MCF 10A (cell line): Measurements from ENCODE around the gene MB21D2. TPM values are rescaled to one million over a fixed set of nuclear protein-coding genes. Genes with fewer than 3 reads are reported as not detected.
"Not testable (repeated sequence)": the region's sequence is repeated elsewhere in the genome, so short reads cannot be mapped to it uniquely, and the experiment has no call there.

Experiments
- BruUV-seq: library from RNA; stranded (reverse); fragments of 400-500 nt; replicated peaks from 2 replicates; lab custom pipeline; 2021; lab: Mats Ljungman, UMichigan
- CTCF ChIA-PET: fragments of 300-600 bp; sonication (Branson Sonifier 250); formaldehyde crosslinking; extraction: SDS; loops from one replicate; lab custom pipeline; 2021; ENCODE audit warnings: antibody characterized with exemption, inconsistent platforms; lab: Yijun Ruan, JAX
- POLR2A ChIA-PET: fragments of 300-600, 350-650 bp; sonication (Branson Sonifier 250); formaldehyde crosslinking; extraction: SDS; loops from one replicate; lab custom pipeline; 2020; ENCODE audit warnings: antibody characterized with exemption, inconsistent platforms; lab: Yijun Ruan, JAX
- DNase-seq: peaks from one replicate; pipeline ENCODE4 v3.0.0-alpha.2; 2018; ENCODE audit not compliant: unreplicated experiment
- H3K27ac Mint-ChIP-seq: one replicate; pipeline ENCODE4 v1.8.0; 2022; ENCODE audit warnings: mild to moderate bottlenecking, low read depth, mixed read lengths; ENCODE audit not compliant: unreplicated experiment
- H3K27me3 Mint-ChIP-seq: one replicate; pipeline ENCODE4 v1.8.0; 2022; ENCODE audit warnings: mixed read lengths; ENCODE audit not compliant: insufficient read depth, unreplicated experiment
- H3K36me3 Mint-ChIP-seq: one replicate; pipeline ENCODE4 v1.8.0; 2022; ENCODE audit warnings: mild to moderate bottlenecking, moderate library complexity, mixed read lengths; ENCODE audit not compliant: insufficient read depth, unreplicated experiment
- H3K4me1 Mint-ChIP-seq: one replicate; pipeline ENCODE4 v1.8.0; 2022; ENCODE audit warnings: mixed read lengths; ENCODE audit not compliant: insufficient read depth, unreplicated experiment
- H3K4me3 Mint-ChIP-seq: one replicate; pipeline ENCODE4 v1.8.0; 2022; ENCODE audit warnings: mild to moderate bottlenecking, moderate library complexity, mixed read lengths; ENCODE audit not compliant: unreplicated experiment
- H3K9me3 Mint-ChIP-seq: one replicate; pipeline ENCODE4 v1.8.0; 2022; ENCODE audit warnings: mixed read lengths; ENCODE audit not compliant: unreplicated experiment
- intact Hi-C: fragments of 100-400 bp; cut with micrococcal nuclease; formaldehyde crosslinking; loops from 2 replicates; pipeline ENCODE4 v1.14.1; 2022
- total RNA-seq: library from RNA; stranded (reverse); gene quantifications from 2 replicates; pipeline ENCODE4 v1.2.3, GENCODE V29; 2022
- TF ChIP-seq, protein P1 (sequence below): fragments of 200-600 bp; IDR thresholded peaks from one replicate; pipeline ENCODE4 v1.8.0; 2022; ENCODE audit warnings: antibody characterized with exemption, mild to moderate bottlenecking; ENCODE audit not compliant: unreplicated experiment

MB21D2 gene
- total RNA-seq, 1 experiment from 2014 or later = 4.4 TPM

DNA sequence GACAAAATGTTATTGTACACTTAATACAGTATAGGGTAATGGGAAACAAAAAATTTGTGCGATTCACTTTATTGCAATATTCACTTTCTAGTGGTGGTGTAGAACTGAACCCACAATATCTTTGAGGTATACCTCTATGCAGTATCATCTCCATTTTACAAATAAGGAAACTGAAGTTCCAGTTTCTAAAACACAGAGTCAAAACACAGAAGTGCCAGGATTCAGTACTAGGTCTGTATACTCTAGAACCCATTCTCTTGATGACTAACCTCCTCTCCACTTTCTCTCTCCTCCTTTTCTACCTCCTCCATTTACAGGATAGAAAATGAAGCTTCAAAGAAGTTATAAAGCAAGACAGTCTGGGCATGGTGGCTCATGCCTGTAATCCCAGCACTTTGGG, 62.2 kb downstream of the MB21D2 start:
- ChIA-PET CTCF (no interaction called here), POLR2A (no interaction called here)
- TF ChIP-seq, protein P1, sequence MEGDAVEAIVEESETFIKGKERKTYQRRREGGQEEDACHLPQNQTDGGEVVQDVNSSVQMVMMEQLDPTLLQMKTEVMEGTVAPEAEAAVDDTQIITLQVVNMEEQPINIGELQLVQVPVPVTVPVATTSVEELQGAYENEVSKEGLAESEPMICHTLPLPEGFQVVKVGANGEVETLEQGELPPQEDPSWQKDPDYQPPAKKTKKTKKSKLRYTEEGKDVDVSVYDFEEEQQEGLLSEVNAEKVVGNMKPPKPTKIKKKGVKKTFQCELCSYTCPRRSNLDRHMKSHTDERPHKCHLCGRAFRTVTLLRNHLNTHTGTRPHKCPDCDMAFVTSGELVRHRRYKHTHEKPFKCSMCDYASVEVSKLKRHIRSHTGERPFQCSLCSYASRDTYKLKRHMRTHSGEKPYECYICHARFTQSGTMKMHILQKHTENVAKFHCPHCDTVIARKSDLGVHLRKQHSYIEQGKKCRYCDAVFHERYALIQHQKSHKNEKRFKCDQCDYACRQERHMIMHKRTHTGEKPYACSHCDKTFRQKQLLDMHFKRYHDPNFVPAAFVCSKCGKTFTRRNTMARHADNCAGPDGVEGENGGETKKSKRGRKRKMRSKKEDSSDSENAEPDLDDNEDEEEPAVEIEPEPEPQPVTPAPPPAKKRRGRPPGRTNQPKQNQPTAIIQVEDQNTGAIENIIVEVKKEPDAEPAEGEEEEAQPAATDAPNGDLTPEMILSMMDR = no peak
- DNase-seq = no peak
- peaks cover 19% of the 10 kb centered on the region for H3K27me3 Mint-ChIP-seq
- H3K36me3 Mint-ChIP-seq = no peaks in the 10 kb centered on the region
- peaks cover 19% of the 10 kb centered on the region for H3K4me1 Mint-ChIP-seq
- no peak overlapping the region for H3K27ac Mint-ChIP-seq
- no peaks in the 10 kb centered on the region for H3K9me3 Mint-ChIP-seq
- H3K4me3 Mint-ChIP-seq = no peak overlapping the region
- intact Hi-C loops = no loop called here
- no TSS peak for BruUV-seq

DNA sequence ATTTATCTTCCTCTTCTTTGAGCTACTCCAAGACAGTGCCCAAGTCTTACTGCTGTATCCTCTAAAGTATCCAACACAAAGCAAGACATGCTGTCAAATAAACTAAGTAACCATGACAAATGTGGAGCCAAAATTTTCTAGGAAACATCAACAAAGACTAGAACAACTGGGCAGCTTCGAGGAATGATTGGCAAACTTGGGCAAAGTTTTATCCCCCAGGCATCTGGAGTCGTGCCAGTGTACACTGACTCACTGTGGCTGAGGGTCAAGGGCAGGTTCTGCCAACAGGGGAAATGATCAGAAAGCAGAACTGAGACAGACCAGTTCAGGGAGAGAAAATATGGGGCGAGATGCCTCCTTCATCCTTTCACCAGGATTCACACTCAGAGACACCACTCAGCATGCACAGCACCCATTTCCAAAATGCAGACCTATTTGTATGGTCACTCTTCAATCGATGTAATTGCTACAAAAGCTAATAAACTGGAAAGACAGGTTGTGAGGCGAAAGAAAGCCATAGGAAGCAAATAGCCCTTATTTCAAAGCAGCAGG, 65.8 kb downstream of the MB21D2 start:
- BruUV-seq = no TSS peak
- Mint-ChIP-seq H3K9me3 (no peaks in the 10 kb centered on the region), H3K27me3 (peaks cover 19% of the 10 kb centered on the region), H3K4me1 (peaks cover 23% of the 10 kb centered on the region), H3K27ac (no peak overlapping the region), H3K36me3 (no peaks in the 10 kb centered on the region), H3K4me3 (peak overlapping the region; percentile 19)
- TF ChIP-seq, protein P1 = no peak
- CTCF ChIA-PET = interaction anchor here (0.6 to 1.4 kb wide), 4 partner anchors 35 to 267 kb away, joined by 3 to 4 read pairs (median 3); no protein-coding TSS in a partner anchor
- intact Hi-C loops = loop anchor here (1.0 to 2.0 kb wide), 3 partner anchors 27 to 64 kb away; no protein-coding TSS in a partner anchor
- DNase-seq = peak; percentile 98
- POLR2A ChIA-PET = interaction anchor here (0.6 to 3.7 kb wide), 15 partner anchors 9 to 105 kb away, joined by 3 to 29 read pairs (median 3); partner anchors contain the start of gene MB21D2

DNA sequence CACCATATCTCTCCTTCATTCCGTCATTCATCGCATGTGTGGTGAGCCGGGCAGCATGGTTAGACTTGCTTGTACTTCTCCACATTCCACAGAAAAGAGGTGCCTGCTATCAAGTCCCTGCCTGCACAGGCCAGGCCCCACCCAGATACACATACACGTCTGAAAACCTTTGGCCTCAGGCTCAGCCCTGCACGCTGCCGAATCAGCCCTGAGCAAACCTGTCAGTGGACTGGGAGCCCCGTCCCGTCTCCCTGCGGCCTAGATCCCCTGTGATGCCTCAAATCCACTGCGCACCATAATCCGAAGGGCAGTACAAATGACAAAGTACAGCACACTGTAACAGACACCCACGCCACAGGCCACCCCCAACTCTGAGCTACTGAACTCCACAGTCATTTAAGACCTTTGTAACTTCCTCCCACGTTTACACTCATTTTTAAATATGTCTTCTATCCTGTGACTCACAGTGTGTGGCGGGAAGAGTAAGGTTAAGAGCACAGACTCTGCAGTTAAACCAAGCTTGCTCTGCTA, 67.1 kb downstream of the MB21D2 start:
- POLR2A ChIA-PET = interaction anchor here (0.6 to 3.7 kb wide), 14 partner anchors 10 to 743 kb away, joined by 3 to 29 read pairs (median 4); partner anchors contain the start of gene MB21D2
- peak overlapping the region; percentile 52 for H3K27ac Mint-ChIP-seq
- DNase-seq = peak; percentile 76
- intact Hi-C loops = loop anchor here (1.0 to 2.0 kb wide), 3 partner anchors 28 to 42 kb away; no protein-coding TSS in a partner anchor
- TF ChIP-seq, protein P1 = no peak
- peak overlapping the region; percentile 49 for H3K4me3 Mint-ChIP-seq
- no peaks in the 10 kb centered on the region for H3K9me3 Mint-ChIP-seq
- H3K36me3 Mint-ChIP-seq = no peaks in the 10 kb centered on the region
- peaks cover 19% of the 10 kb centered on the region for H3K27me3 Mint-ChIP-seq
- CTCF ChIA-PET = interaction anchor here (0.7 to 1.4 kb wide), 5 partner anchors 29 to 191 kb away, joined by 3 to 5 read pairs (median 3); no protein-coding TSS in a partner anchor
- BruUV-seq = no TSS peak
- H3K4me1 Mint-ChIP-seq = peaks cover 29% of the 10 kb centered on the region

DNA sequence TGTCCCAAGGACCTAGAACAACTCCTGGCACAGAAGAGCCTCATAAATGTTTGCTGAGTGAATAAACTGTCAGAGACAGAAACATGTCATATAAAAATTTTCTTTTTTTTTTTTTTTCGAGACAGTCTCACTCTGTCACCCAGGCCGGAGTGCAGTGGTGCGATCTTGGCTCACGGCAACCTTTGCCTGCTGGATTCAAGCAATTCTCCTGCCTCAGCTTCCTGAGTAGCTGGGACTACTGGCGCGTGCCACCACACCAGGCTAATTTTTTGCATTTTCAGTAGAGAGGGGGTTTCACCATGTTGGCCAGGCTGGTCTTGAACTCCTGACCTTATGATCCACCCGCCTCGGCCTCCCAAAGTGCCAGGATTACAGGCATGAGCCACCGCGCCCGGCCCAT, 67.8 kb downstream of the MB21D2 start:
- intact Hi-C loops = loop anchor here (1.0 to 2.0 kb wide), 3 partner anchors 29 to 43 kb away; no protein-coding TSS in a partner anchor
- not testable (repeated sequence) for DNase-seq, BruUV-seq, H3K9me3 Mint-ChIP-seq, H3K4me3 Mint-ChIP-seq, H3K36me3 Mint-ChIP-seq
- H3K27me3 Mint-ChIP-seq = peaks cover 19% of the 10 kb centered on the region
- ChIA-PET POLR2A (interaction anchor here (1.6 to 3.7 kb wide), 3 partner anchors 17 to 67 kb away, joined by 6 to 29 read pairs (median 8); partner anchors contain the start of gene MB21D2), CTCF (interaction anchor here (0.9 to 1.0 kb wide), 2 partner anchors 39 to 192 kb away, joined by 3 read pairs; no protein-coding TSS in a partner anchor)
- H3K27ac Mint-ChIP-seq = peak overlapping the region; percentile 52
- H3K4me1 Mint-ChIP-seq = peaks cover 29% of the 10 kb centered on the region
